Choroid plexus epithelial cell (primary cell): ENCODE data around the gene TRAK1.

Experiments
- DNase-seq: peaks from one replicate; pipeline ENCODE4 v3.0.0-alpha.2; 2010; ENCODE audit warnings: low read depth
- H3K4me3 ChIP-seq: 2 replicates; pipeline ENCODE4 v1.5.1; 2011; ENCODE audit warnings: low read depth, mild to moderate bottlenecking, control low read depth, low read length, moderate library complexity
- TF ChIP-seq, protein P1 (sequence below): conservative IDR thresholded peaks from 2 replicates; pipeline ENCODE4 v1.5.1; 2011; ENCODE audit warnings: low read depth, mild to moderate bottlenecking, control low read depth, inconsistent platforms, low read length, moderate library complexity

TRAK1 gene

GRCh38 chr3:42133500-42134298, 42.5 kb downstream of the TRAK1 start:
- TF ChIP-seq, protein P1, sequence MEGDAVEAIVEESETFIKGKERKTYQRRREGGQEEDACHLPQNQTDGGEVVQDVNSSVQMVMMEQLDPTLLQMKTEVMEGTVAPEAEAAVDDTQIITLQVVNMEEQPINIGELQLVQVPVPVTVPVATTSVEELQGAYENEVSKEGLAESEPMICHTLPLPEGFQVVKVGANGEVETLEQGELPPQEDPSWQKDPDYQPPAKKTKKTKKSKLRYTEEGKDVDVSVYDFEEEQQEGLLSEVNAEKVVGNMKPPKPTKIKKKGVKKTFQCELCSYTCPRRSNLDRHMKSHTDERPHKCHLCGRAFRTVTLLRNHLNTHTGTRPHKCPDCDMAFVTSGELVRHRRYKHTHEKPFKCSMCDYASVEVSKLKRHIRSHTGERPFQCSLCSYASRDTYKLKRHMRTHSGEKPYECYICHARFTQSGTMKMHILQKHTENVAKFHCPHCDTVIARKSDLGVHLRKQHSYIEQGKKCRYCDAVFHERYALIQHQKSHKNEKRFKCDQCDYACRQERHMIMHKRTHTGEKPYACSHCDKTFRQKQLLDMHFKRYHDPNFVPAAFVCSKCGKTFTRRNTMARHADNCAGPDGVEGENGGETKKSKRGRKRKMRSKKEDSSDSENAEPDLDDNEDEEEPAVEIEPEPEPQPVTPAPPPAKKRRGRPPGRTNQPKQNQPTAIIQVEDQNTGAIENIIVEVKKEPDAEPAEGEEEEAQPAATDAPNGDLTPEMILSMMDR = no peak
- DNase-seq = no peak
- H3K4me3 ChIP-seq = no peak overlapping the region

DNA sequence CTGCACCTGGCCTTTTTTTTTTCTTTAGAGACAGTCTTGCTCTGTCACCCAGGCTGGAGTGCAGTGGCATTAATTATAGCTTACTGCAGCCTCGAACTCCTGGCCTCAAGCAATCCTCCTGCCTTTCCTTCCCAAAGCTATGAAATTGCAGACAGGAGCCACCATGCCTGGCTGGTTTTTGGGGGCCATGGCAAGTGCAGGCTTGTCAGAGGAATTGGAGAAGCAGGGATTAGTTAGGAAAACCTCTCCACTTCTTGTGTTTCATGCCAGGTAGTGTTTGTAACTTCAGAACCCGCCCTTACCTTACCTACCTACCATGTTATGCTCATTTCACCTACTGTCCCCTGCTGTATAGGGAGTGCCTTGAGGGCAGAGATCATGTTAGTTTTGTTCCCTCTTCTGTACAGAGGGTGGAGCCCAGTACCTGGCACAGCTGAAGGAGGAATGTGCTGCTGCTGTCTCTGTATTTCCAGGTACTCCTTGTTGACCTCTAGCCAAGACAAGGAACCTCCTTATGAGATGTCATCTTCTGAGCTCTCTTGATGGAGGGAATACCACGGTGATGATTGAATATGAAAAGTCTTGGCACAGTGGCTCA, 43.8 kb downstream of the TRAK1 start:
- H3K4me3 ChIP-seq = no peak overlapping the region
- TF ChIP-seq, protein P1 = no peak
- DNase-seq = no peak

GRCh38 chr3:42139621-42140453, 48.7 kb downstream of the TRAK1 start:
- TF ChIP-seq, protein P1 = no peak
- no peak overlapping the region for H3K4me3 ChIP-seq
- no peak for DNase-seq

DNA sequence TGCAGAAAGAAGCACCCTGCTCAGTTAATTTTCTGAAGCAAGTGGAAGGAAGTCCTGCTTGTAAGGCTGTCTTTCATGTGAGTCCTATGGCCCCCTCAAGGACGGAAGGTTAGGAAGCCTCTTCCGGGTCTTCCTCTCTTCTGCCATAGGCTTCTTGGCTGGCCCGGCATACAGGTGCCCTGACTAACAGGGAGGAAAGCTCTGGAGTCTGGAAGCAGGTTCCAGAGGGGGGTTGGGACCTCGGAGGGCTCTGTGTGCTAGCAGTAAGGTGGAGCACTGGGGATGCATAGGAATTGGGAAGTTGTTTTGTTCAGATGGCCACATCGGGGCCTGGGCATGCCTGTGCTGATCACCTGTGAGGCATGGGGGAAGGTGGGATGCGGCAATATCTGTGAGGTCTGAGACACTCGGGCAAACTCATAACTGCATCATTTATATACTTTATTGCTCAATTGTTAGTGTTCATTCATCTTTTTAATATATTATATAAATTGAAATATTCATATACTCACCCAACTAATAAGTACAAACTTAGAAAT, 49.6 kb downstream of the TRAK1 start:
- no peak for DNase-seq
- TF ChIP-seq, protein P1 = no peak
- H3K4me3 ChIP-seq = no peak overlapping the region

GRCh38 chr3:42143440-42143839, 52.3 kb downstream of the TRAK1 start:
- DNase-seq = no peak
- H3K4me3 ChIP-seq = no peak overlapping the region
- TF ChIP-seq, protein P1 = no peak

DNA sequence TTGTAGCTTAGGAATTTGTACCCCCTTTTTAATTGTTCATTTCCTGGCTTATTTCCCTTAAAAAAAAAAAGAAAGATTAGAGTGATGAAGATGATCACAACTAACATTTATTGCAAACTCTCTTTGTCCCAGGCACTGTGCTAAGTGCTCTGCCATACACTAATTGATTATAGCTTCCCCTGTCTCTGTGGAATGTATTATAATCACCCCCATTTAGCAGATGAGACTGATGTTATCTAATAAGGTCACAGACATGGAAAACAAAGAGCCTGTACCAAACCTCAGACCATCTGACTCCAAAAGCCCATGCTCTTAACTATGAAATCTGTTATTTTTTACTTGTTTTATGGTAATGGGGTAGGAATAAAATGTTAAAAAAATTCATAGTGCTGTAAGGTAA, 53.1 kb downstream of the TRAK1 start:
- no peak overlapping the region for H3K4me3 ChIP-seq
- no peak for DNase-seq
- TF ChIP-seq, protein P1 = no peak
